HL-60 (cell line): ENCODE data around the gene DBP.

Experiments
- POLR2AphosphoS5 ChIP-seq: IDR thresholded peaks from 2 replicates; pipeline ENCODE4 v1.6.1; 2012; ENCODE audit warnings: low read depth
- REST ChIP-seq: IDR thresholded peaks from 2 replicates; pipeline ENCODE4 v1.6.1; 2012; ENCODE audit warnings: low read depth; ENCODE audit not compliant: insufficient replicate concordance

DNA sequence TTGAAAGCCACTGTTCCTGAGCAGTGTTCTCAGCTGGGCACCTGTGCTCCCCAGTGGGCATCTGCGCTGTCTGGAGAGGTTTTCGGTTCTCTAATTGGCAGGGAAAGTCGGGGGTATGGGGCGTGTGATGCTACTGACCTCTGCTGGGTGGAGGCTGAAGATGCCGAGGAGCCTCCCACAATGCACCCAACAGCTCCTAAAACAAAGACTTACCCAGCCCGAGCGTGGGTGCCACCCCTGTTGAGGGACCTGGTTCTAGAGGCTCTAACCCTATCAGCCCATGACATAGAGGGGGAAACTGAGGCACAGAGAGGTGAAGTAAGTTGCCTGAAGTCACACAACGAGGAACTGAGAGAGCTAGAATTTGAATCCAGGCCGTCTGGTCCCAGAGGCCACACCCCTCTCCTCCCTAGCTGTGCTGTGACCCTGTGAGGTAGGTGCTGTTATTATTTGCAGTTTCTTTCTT, 28.3 kb downstream of the DBP start:
- TF ChIP-seq REST (no peak), POLR2AphosphoS5 (no peak)
